IPS-15b (cell line): ENCODE data around the gene GANAB.
A peak's percentile ranks its signal among the peaks of the same experiment; 100 is the strongest.
"Not testable (repeated sequence)": the region's sequence is repeated elsewhere in the genome, so short reads cannot be mapped to it uniquely, and the experiment has no call there.

Source experiments
- H3K27me3 ChIP-seq: one replicate; pipeline ENCODE4 v1.6.1; 2013; ENCODE audit warnings: low read length; ENCODE audit not compliant: control insufficient read depth, insufficient read depth
- H3K36me3 ChIP-seq: one replicate; pipeline ENCODE4 v1.6.1; 2013; ENCODE audit warnings: low read length; ENCODE audit not compliant: control insufficient read depth, insufficient read depth
- H3K4me1 ChIP-seq: one replicate; pipeline ENCODE4 v1.6.1; 2013; ENCODE audit warnings: mild to moderate bottlenecking, low read length; ENCODE audit not compliant: control insufficient read depth, insufficient read depth
- H3K4me3 ChIP-seq: one replicate; pipeline ENCODE4 v1.5.1; 2013; ENCODE audit warnings: low read depth, low read length
- H3K9ac ChIP-seq: one replicate; pipeline ENCODE4 v1.6.1; 2013; ENCODE audit warnings: low read depth, mild to moderate bottlenecking, low read length
- H3K9me3 ChIP-seq: one replicate; pipeline ENCODE4 v1.6.1; 2013; ENCODE audit warnings: mild to moderate bottlenecking, low read length; ENCODE audit not compliant: control insufficient read depth, insufficient read depth

The GANAB gene

GRCh38 chr11:62592146-62592815, 54.1 kb downstream of the GANAB start:
- H3K9me3 ChIP-seq: no peaks in the 10 kb centered on the region
- H3K4me1 ChIP-seq: peaks cover 4% of the 10 kb centered on the region
- H3K36me3 ChIP-seq: peaks cover 24% of the 10 kb centered on the region
- H3K9ac ChIP-seq: peak overlapping the region; percentile 57
- no peaks in the 10 kb centered on the region for H3K27me3 ChIP-seq
- H3K4me3 ChIP-seq: peak overlapping the region; percentile 81

GRCh38 chr11:62591448-62592145, 54.8 kb downstream of the GANAB start, which contains the start of gene TUT1:
TUT1 (minus strand) TSS chr11:62591523; CDS start chr11:62591485, 38 bp downstream.
- H3K9me3 ChIP-seq: no peaks in the 10 kb centered on the region
- H3K27me3 ChIP-seq: no peaks in the 10 kb centered on the region
- H3K4me1 ChIP-seq: peaks cover 4% of the 10 kb centered on the region
- H3K9ac ChIP-seq: peak within 1 kb of the TSS; percentile 82
- peak within 1 kb of the TSS; percentile 86 for H3K4me3 ChIP-seq
- H3K36me3 ChIP-seq: peaks cover 20% of the 10 kb centered on the region

GRCh38 chr11:62588966-62589637, 57.3 kb downstream of the GANAB start:
- peaks cover 3% of the 10 kb centered on the region for H3K36me3 ChIP-seq
- H3K9me3 ChIP-seq: no peaks in the 10 kb centered on the region
- peaks cover 4% of the 10 kb centered on the region for H3K4me1 ChIP-seq
- H3K4me3 ChIP-seq: no peak overlapping the region
- no peaks in the 10 kb centered on the region for H3K27me3 ChIP-seq
- H3K9ac ChIP-seq: no peak overlapping the region

- H3K4me3 ChIP-seq, H3K9me3 ChIP-seq, H3K9ac ChIP-seq, H3K4me1 ChIP-seq, H3K27me3 ChIP-seq: not testable (repeated sequence)
- H3K36me3 ChIP-seq: peaks cover 11% of the 10 kb centered on the region
Observed at GRCh38 chr11:62585356-62585755, 61.1 kb downstream of the GANAB start.

- H3K36me3 ChIP-seq: peaks cover 25% of the 10 kb centered on the region
- not testable (repeated sequence) for H3K4me1 ChIP-seq, H3K9me3 ChIP-seq, H3K4me3 ChIP-seq, H3K9ac ChIP-seq, H3K27me3 ChIP-seq
Observed at GRCh38 chr11:62581735-62582134, 64.7 kb downstream of the GANAB start.

GRCh38 chr11:62580959-62581715, 65.3 kb downstream of the GANAB start:
- Histone ChIP-seq H3K4me3 (no peak overlapping the region), H3K27me3 (no peaks in the 10 kb centered on the region), H3K36me3 (peaks cover 31% of the 10 kb centered on the region), H3K9me3 (no peaks in the 10 kb centered on the region), H3K4me1 (no peaks in the 10 kb centered on the region), H3K9ac (no peak overlapping the region)

- Histone ChIP-seq H3K36me3 (peaks cover 41% of the 10 kb centered on the region), H3K4me1 (no peaks in the 10 kb centered on the region), H3K4me3 (no peak overlapping the region)
Observed at GRCh38 chr11:62579252-62579651, 67.2 kb downstream of the GANAB start.

GRCh38 chr11:62578541-62578940, 67.9 kb downstream of the GANAB start:
- Histone ChIP-seq H3K27me3 (no peaks in the 10 kb centered on the region), H3K36me3 (peaks cover 41% of the 10 kb centered on the region), H3K4me1 (no peaks in the 10 kb centered on the region), H3K4me3 (no peak overlapping the region), H3K9me3 (no peaks in the 10 kb centered on the region), H3K9ac (no peak overlapping the region)

More at GRCh38 chr11:62579252-62579651, 67.2 kb downstream of the GANAB start:
- Histone ChIP-seq H3K9ac (no peak overlapping the region), H3K27me3 (no peaks in the 10 kb centered on the region), H3K9me3 (no peaks in the 10 kb centered on the region)

- H3K4me1 ChIP-seq: peaks cover 2% of the 10 kb centered on the region
- H3K9ac ChIP-seq: no peak overlapping the region
- H3K36me3 ChIP-seq: peaks cover 49% of the 10 kb centered on the region
- H3K4me3 ChIP-seq: no peak overlapping the region
- no peaks in the 10 kb centered on the region for H3K9me3 ChIP-seq
- no peaks in the 10 kb centered on the region for H3K27me3 ChIP-seq
Observed at GRCh38 chr11:62577046-62577714, 69.2 kb downstream of the GANAB start.

GRCh38 chr11:62575837-62576236, 70.6 kb downstream of the GANAB start:
- Histone ChIP-seq H3K4me1 (peaks cover 7% of the 10 kb centered on the region), H3K4me3 (no peak overlapping the region), H3K9ac (no peak overlapping the region), H3K27me3 (no peaks in the 10 kb centered on the region), H3K9me3 (no peaks in the 10 kb centered on the region), H3K36me3 (peaks cover 55% of the 10 kb centered on the region)

GRCh38 chr11:62575156-62575555, 71.3 kb downstream of the GANAB start:
- Histone ChIP-seq H3K36me3 (peaks cover 61% of the 10 kb centered on the region), H3K9me3 (no peaks in the 10 kb centered on the region), H3K9ac (no peak overlapping the region), H3K4me1 (peaks cover 7% of the 10 kb centered on the region), H3K27me3 (no peaks in the 10 kb centered on the region), H3K4me3 (peak overlapping the region; percentile 100)
